ENCODE data around the gene SLC1A4. TPM values are rescaled to one million over a fixed set of nuclear protein-coding genes. Genes with fewer than 3 reads are reported as not detected.

Gene SLC1A4
- total RNA-seq, 2 donors from 2014 or later, result 1.7 to 8.0 TPM

GRCh38 chr2:65059071-65059470, 69.9 kb downstream of the SLC1A4 start:
- no peaks in the 10 kb centered on the region for H3K9me3 ChIP-seq (ENCODE audit: control insufficient read depth, low read length, poor library complexity, severe bottlenecking)
- DNase-seq (no peak), ATAC-seq (no peak)
- Mint-ChIP-seq H3K36me3 (ENCODE audit: low read depth) (no peaks in the 10 kb centered on the region), H3K4me1 (peaks cover 43% of the 10 kb centered on the region), H3K27ac (peak overlapping the region; percentile 91), H3K4me3 (no peak overlapping the region), H3K27me3 (no peaks in the 10 kb centered on the region)

GRCh38 chr2:65061146-65061909, 72.1 kb downstream of the SLC1A4 start:
- no peak for DNase-seq
- H3K4me3 Mint-ChIP-seq, result no peak overlapping the region
- H3K4me1 Mint-ChIP-seq, result peaks cover 43% of the 10 kb centered on the region
- H3K9me3 ChIP-seq (ENCODE audit: control insufficient read depth, low read length, poor library complexity, severe bottlenecking), result no peaks in the 10 kb centered on the region
- no peak for ATAC-seq
- H3K27ac Mint-ChIP-seq, result no peak overlapping the region
- no peaks in the 10 kb centered on the region for H3K27me3 Mint-ChIP-seq
- H3K36me3 Mint-ChIP-seq (ENCODE audit: low read depth), result no peaks in the 10 kb centered on the region

- Mint-ChIP-seq H3K27ac (no peak overlapping the region), H3K4me3 (no peak overlapping the region), H3K4me1 (peaks cover 43% of the 10 kb centered on the region), H3K27me3 (no peaks in the 10 kb centered on the region), H3K36me3 (ENCODE audit: low read depth) (no peaks in the 10 kb centered on the region)
- DNase-seq (no peak), ATAC-seq (no peak)
- no peaks in the 10 kb centered on the region for H3K9me3 ChIP-seq (ENCODE audit: control insufficient read depth, low read length, poor library complexity, severe bottlenecking)
Measured at GRCh38 chr2:65061910-65062339, 72.7 kb downstream of the SLC1A4 start.

- H3K4me3 Mint-ChIP-seq, result no peak overlapping the region
- H3K4me1 Mint-ChIP-seq, result peaks cover 41% of the 10 kb centered on the region
- peak overlapping the region; percentile 53 for H3K27ac Mint-ChIP-seq
- ATAC-seq (no peak), DNase-seq (no peak)
- no peaks in the 10 kb centered on the region for H3K27me3 Mint-ChIP-seq
- H3K9me3 ChIP-seq (ENCODE audit: control insufficient read depth, low read length, poor library complexity, severe bottlenecking), result no peaks in the 10 kb centered on the region
- no peaks in the 10 kb centered on the region for H3K36me3 Mint-ChIP-seq (ENCODE audit: low read depth)
Measured at GRCh38 chr2:65062843-65063825, 73.9 kb downstream of the SLC1A4 start.

- peaks cover 44% of the 10 kb centered on the region for H3K4me1 Mint-ChIP-seq
Measured at GRCh38 chr2:65064728-65065552, 75.7 kb downstream of the SLC1A4 start.

GRCh38 chr2:65067806-65068553, 78.8 kb downstream of the SLC1A4 start:
- Mint-ChIP-seq H3K4me1 (peaks cover 40% of the 10 kb centered on the region), H3K27me3 (no peaks in the 10 kb centered on the region), H3K27ac (peak overlapping the region; percentile 86), H3K4me3 (peak overlapping the region; percentile 60), H3K36me3 (ENCODE audit: low read depth) (no peaks in the 10 kb centered on the region)
- no peaks in the 10 kb centered on the region for H3K9me3 ChIP-seq (ENCODE audit: control insufficient read depth, low read length, poor library complexity, severe bottlenecking)
- peak; percentile 35 for ATAC-seq
- DNase-seq, result no peak

More at GRCh38 chr2:65064728-65065552, 75.7 kb downstream of the SLC1A4 start:
- ATAC-seq, result peak; percentile 82
- H3K36me3 Mint-ChIP-seq (ENCODE audit: low read depth), result no peaks in the 10 kb centered on the region
- no peaks in the 10 kb centered on the region for H3K9me3 ChIP-seq (ENCODE audit: control insufficient read depth, low read length, poor library complexity, severe bottlenecking)
- H3K27ac Mint-ChIP-seq, result peak overlapping the region; percentile 51
- no peak for DNase-seq
- H3K27me3 Mint-ChIP-seq, result no peaks in the 10 kb centered on the region
- H3K4me3 Mint-ChIP-seq, result no peak overlapping the region

GRCh38 chr2:65069439-65069824, 80.2 kb downstream of the SLC1A4 start:
- Mint-ChIP-seq H3K27me3 (no peaks in the 10 kb centered on the region), H3K4me1 (peaks cover 32% of the 10 kb centered on the region), H3K27ac (no peak overlapping the region), H3K4me3 (no peak overlapping the region), H3K36me3 (ENCODE audit: low read depth) (no peaks in the 10 kb centered on the region)
- no peak for DNase-seq
- H3K9me3 ChIP-seq (ENCODE audit: control insufficient read depth, low read length, poor library complexity, severe bottlenecking), result no peaks in the 10 kb centered on the region
- no peak for ATAC-seq

- H3K27ac Mint-ChIP-seq, result peak overlapping the region; percentile 72
- peak overlapping the region; percentile 61 for H3K4me3 Mint-ChIP-seq
- H3K36me3 Mint-ChIP-seq (ENCODE audit: low read depth), result no peaks in the 10 kb centered on the region
- no peaks in the 10 kb centered on the region for H3K27me3 Mint-ChIP-seq
- DNase-seq (no peak), ATAC-seq (no peak)
- H3K4me1 Mint-ChIP-seq, result peaks cover 26% of the 10 kb centered on the region
- no peaks in the 10 kb centered on the region for H3K9me3 ChIP-seq (ENCODE audit: control insufficient read depth, low read length, poor library complexity, severe bottlenecking)
Measured at GRCh38 chr2:65070172-65070830, 81.1 kb downstream of the SLC1A4 start.

GRCh38 chr2:65070856-65071255, 81.7 kb downstream of the SLC1A4 start:
- no peak for DNase-seq
- Mint-ChIP-seq H3K27me3 (no peaks in the 10 kb centered on the region), H3K4me1 (peaks cover 26% of the 10 kb centered on the region), H3K27ac (peak overlapping the region; percentile 86), H3K4me3 (no peak overlapping the region), H3K36me3 (ENCODE audit: low read depth) (no peaks in the 10 kb centered on the region)
- H3K9me3 ChIP-seq (ENCODE audit: control insufficient read depth, low read length, poor library complexity, severe bottlenecking), result no peaks in the 10 kb centered on the region
- no peak for ATAC-seq

GRCh38 chr2:65071499-65072180, 82.4 kb downstream of the SLC1A4 start:
- H3K27me3 Mint-ChIP-seq, result no peaks in the 10 kb centered on the region
- DNase-seq, result no peak
- H3K4me3 Mint-ChIP-seq, result no peak overlapping the region
- H3K9me3 ChIP-seq (ENCODE audit: control insufficient read depth, low read length, poor library complexity, severe bottlenecking), result no peaks in the 10 kb centered on the region
- peak overlapping the region; percentile 86 for H3K27ac Mint-ChIP-seq
- no peak for ATAC-seq
- no peaks in the 10 kb centered on the region for H3K36me3 Mint-ChIP-seq (ENCODE audit: low read depth)
- H3K4me1 Mint-ChIP-seq, result peaks cover 25% of the 10 kb centered on the region

- Mint-ChIP-seq H3K27ac (peak overlapping the region; percentile 86), H3K4me3 (no peak overlapping the region), H3K27me3 (no peaks in the 10 kb centered on the region), H3K36me3 (ENCODE audit: low read depth) (no peaks in the 10 kb centered on the region), H3K4me1 (peaks cover 23% of the 10 kb centered on the region)
- no peaks in the 10 kb centered on the region for H3K9me3 ChIP-seq (ENCODE audit: control insufficient read depth, low read length, poor library complexity, severe bottlenecking)
- ATAC-seq (no peak), DNase-seq (no peak)
Measured at GRCh38 chr2:65072181-65072970, 83.2 kb downstream of the SLC1A4 start.

All from T-helper 17 cell (primary cell).